Nephron (organoid): ENCODE data around the gene ZBTB18.
A peak's percentile ranks its signal among the peaks of the same experiment; 100 is the strongest.

Source experiments
- H3K27ac Mint-ChIP-seq, 3 experiments: 2 replicates each; pipeline ENCODE4 v1.8.0; 2020; ENCODE audit warnings: mixed read lengths in 3 of 3, mild to moderate bottlenecking in 2 of 3, moderate library complexity in 1 of 3
- H3K27me3 Mint-ChIP-seq: 2 replicates; pipeline ENCODE4 v1.8.0; 2021; ENCODE audit warnings: low read depth, mild to moderate bottlenecking, moderate library complexity, mixed read lengths
- H3K36me3 Mint-ChIP-seq: 2 replicates; pipeline ENCODE4 v1.8.0; 2020; ENCODE audit warnings: low read depth, mixed read lengths
- H3K4me1 Mint-ChIP-seq: 2 replicates; pipeline ENCODE4 v1.8.0; 2020; ENCODE audit warnings: mixed read lengths
- H3K4me3 Mint-ChIP-seq, 3 experiments: 2 replicates each; pipeline ENCODE4 v1.8.0; 2020; ENCODE audit warnings: mild to moderate bottlenecking in 3 of 3, mixed read lengths in 3 of 3, moderate library complexity in 2 of 3
- H3K9me3 Mint-ChIP-seq: 2 replicates; pipeline ENCODE4 v1.8.0; 2020; ENCODE audit warnings: mixed read lengths
- CTCF ChIP-seq, 3 experiments: fragments of 200-600 bp; sonication (generic); IDR thresholded peaks; one replicate each; pipeline ENCODE4 v1.5.0; 2021; ENCODE audit warnings: antibody characterized with exemption in 3 of 3; ENCODE audit not compliant: unreplicated experiment in 3 of 3

The ZBTB18 gene

GRCh38 chr1:244089561-244089960, 38.5 kb downstream of the ZBTB18 start:
- H3K27me3 Mint-ChIP-seq: peaks cover 4% of the 10 kb centered on the region
- no peak for TF ChIP-seq CTCF (IDR thresholded peaks at IDR 0.05; ENCODE audit: unreplicated experiment in 3 of 3)
- peak overlapping the region; percentile 43 to 56 (median 51) for H3K27ac Mint-ChIP-seq
- H3K36me3 Mint-ChIP-seq: no peaks in the 10 kb centered on the region
- peaks cover 3% of the 10 kb centered on the region for H3K9me3 Mint-ChIP-seq
- no peak overlapping the region for H3K4me3 Mint-ChIP-seq
- peaks cover 14% of the 10 kb centered on the region for H3K4me1 Mint-ChIP-seq

- TF ChIP-seq CTCF (IDR thresholded peaks at IDR 0.05; ENCODE audit: unreplicated experiment in 3 of 3): no peak
- H3K9me3 Mint-ChIP-seq: peaks cover 3% of the 10 kb centered on the region
- H3K27ac Mint-ChIP-seq: no peak overlapping the region
- peaks cover 14% of the 10 kb centered on the region for H3K4me1 Mint-ChIP-seq
- H3K36me3 Mint-ChIP-seq: no peaks in the 10 kb centered on the region
- no peak overlapping the region for H3K4me3 Mint-ChIP-seq
- H3K27me3 Mint-ChIP-seq: peaks cover 7% of the 10 kb centered on the region
These were observed 39.6 kb downstream of the ZBTB18 start for GRCh38 chr1:244090645-244091044.

- H3K4me1 Mint-ChIP-seq: peaks cover 14% of the 10 kb centered on the region
- H3K27ac Mint-ChIP-seq: peak overlapping the region; percentile 46 to 90 (median 81)
- no peak for TF ChIP-seq CTCF (IDR thresholded peaks at IDR 0.05; ENCODE audit: unreplicated experiment in 3 of 3)
- H3K27me3 Mint-ChIP-seq: peaks cover 13% of the 10 kb centered on the region
- H3K9me3 Mint-ChIP-seq: no peaks in the 10 kb centered on the region
- H3K36me3 Mint-ChIP-seq: no peaks in the 10 kb centered on the region
- H3K4me3 Mint-ChIP-seq: peak overlapping the region in 1 of 3 experiments; percentile 0
These were observed 41.3 kb downstream of the ZBTB18 start for GRCh38 chr1:244092293-244092963.

GRCh38 chr1:244092964-244093638, 42.0 kb downstream of the ZBTB18 start:
- H3K4me1 Mint-ChIP-seq: peaks cover 14% of the 10 kb centered on the region
- H3K27ac Mint-ChIP-seq: peak overlapping the region; percentile 46 to 90 (median 81)
- no peaks in the 10 kb centered on the region for H3K9me3 Mint-ChIP-seq
- no peak overlapping the region for H3K4me3 Mint-ChIP-seq
- no peak for TF ChIP-seq CTCF (IDR thresholded peaks at IDR 0.05; ENCODE audit: unreplicated experiment in 3 of 3)
- no peaks in the 10 kb centered on the region for H3K36me3 Mint-ChIP-seq
- H3K27me3 Mint-ChIP-seq: peaks cover 15% of the 10 kb centered on the region

- TF ChIP-seq CTCF (IDR thresholded peaks at IDR 0.05; ENCODE audit: unreplicated experiment in 3 of 3): no peak
- no peaks in the 10 kb centered on the region for H3K36me3 Mint-ChIP-seq
- no peak overlapping the region for H3K27ac Mint-ChIP-seq
- H3K4me3 Mint-ChIP-seq: no peak overlapping the region
- H3K9me3 Mint-ChIP-seq: no peaks in the 10 kb centered on the region
- H3K4me1 Mint-ChIP-seq: peaks cover 9% of the 10 kb centered on the region
- peaks cover 28% of the 10 kb centered on the region for H3K27me3 Mint-ChIP-seq
These were observed 43.9 kb downstream of the ZBTB18 start for GRCh38 chr1:244094880-244095528.
